Activated naive CD4-positive, alpha-beta T cell treated with anti-CD3 and anti-CD28 coated beads, Interleukin-2, amount 10 ng/mL, durations not matched to agents 7 days and 5 days (primary cell): ENCODE results near the gene CTSA.

Source experiments
- CTCF ChIA-PET: fragments of 350-600 bp; sonication (Branson Sonifier 250); formaldehyde crosslinking; loops from one replicate; lab custom pipeline; 2021; ENCODE audit warnings: antibody characterized with exemption; lab: Charles Lee
- DNase-seq: peaks from one replicate; pipeline ENCODE4 v3.0.0-alpha.2; 2020
- H3K27ac Mint-ChIP-seq: one replicate; pipeline ENCODE4 v1.8.0; 2021; ENCODE audit warnings: mild to moderate bottlenecking, moderate library complexity, mixed read lengths
- H3K27me3 Mint-ChIP-seq: one replicate; pipeline ENCODE4 v1.8.0; 2021; ENCODE audit warnings: mild to moderate bottlenecking, mixed read lengths
- H3K36me3 Mint-ChIP-seq: one replicate; pipeline ENCODE4 v1.8.0; 2021; ENCODE audit warnings: mixed read lengths
- H3K4me1 Mint-ChIP-seq: one replicate; pipeline ENCODE4 v1.8.0; 2021; ENCODE audit warnings: mixed read lengths
- H3K4me3 Mint-ChIP-seq: one replicate; pipeline ENCODE4 v1.8.0; 2021; ENCODE audit warnings: mild to moderate bottlenecking, moderate library complexity, mixed read lengths
- H3K9me3 Mint-ChIP-seq: one replicate; pipeline ENCODE4 v1.8.0; 2021; ENCODE audit warnings: mixed read lengths

The CTSA gene

DNA sequence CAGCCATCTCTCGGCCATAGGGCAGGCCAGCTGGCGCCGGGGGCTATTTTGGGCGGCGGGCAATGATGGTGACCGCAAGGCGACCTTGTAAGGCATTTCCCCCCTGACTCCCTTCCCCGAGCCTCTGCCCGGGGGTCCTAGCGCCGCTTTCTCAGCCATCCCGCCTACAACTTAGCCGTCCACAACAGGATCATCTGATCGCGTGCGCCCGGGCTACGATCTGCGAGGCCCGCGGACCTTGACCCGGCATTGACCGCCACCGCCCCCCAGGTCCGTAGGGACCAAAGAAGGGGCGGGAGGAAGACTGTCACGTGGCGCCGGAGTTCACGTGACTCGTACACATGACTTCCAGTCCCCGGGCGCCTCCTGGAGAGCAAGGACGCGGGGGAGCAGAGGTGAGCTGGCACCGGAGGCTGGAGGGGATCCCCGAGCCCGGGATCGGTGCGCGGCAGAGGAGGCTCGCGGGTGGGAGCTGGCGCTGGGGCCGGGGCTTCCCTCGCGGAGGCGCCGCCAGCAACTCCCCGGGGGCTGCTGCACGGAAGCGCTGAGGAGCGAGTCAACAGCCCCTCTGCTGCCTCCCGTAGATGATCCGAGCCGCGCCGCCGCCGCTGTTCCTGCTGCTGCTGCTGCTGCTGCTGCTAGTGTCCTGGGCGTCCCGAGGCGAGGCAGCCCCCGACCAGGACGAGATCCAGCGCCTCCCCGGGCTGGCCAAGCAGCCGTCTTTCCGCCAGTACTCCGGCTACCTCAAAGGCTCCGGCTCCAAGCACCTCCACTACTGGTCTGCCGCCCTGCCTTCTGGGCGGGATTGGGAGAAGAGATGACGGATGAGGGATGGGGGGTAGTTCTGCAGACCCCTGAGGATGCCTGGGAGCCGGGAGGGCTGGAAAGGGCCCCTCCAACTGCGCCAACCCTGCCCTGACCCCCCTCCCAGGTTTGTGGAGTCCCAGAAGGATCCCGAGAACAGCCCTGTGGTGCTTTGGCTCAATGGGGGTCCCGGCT lies at the start of gene CTSA, which contains the start of gene NEURL2:
Gene CTSA (plus strand): TSS at position 351 of the 999 bp plus-strand sequence. CDS start 234 bp downstream, at position 585.
Gene NEURL2 (minus strand): TSS at position 224 of the 999 bp plus-strand sequence. CDS start 217 bp downstream, at position 7.
- peak within 1 kb of the TSS; percentile 91 for H3K4me3 Mint-ChIP-seq
- CTCF ChIA-PET: interaction anchor here (1.0 to 1.5 kb wide), 5 partner anchors 10 to 49 kb away, joined by 3 to 8 read pairs (median 3); partner anchors contain the start of gene ZSWIM1
- H3K36me3 Mint-ChIP-seq: peaks cover 6% of the 10 kb centered on the region
- H3K9me3 Mint-ChIP-seq: no peaks in the 10 kb centered on the region
- peaks cover 35% of the 10 kb centered on the region for H3K4me1 Mint-ChIP-seq
- H3K27me3 Mint-ChIP-seq: peaks cover 14% of the 10 kb centered on the region
- H3K27ac Mint-ChIP-seq: peak within 1 kb of the TSS; percentile 89
- peak; percentile 93 for DNase-seq

DNA sequence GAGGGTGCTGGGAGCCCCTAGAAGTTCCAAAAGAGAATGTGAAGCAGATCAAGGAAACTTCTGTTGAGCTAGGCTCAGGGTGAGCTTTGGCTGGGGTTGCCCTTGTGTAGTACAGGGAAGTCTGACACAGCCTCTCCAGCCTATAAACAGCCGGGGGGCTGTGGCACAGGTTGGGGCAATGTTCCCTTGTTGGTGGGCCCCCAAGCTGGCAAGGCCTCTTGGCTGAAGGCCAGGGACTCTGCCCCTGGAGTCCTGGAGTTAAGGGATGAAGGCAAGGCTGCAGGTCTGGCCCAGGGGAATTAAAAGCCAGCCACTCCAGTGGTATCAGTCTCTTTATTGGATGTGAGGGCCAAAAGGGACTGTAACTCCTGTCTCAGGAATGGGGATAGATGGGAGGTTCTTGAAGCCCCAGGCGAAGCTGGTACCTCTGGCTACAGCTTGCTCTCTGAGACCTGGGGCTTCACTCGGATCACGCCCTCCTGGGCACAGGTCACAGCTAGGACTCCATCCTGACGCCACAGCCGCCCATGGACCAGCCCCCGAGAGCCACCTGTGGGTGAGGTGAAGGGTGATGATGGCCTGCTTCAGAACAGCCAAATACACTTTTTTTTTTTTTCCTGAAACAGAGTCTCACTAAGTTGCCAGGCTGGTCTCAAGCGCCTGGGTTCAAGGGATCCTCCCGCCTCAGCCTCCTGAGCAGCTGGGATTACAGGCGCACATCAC lies 49.6 kb upstream of the CTSA start:
- no peaks in the 10 kb centered on the region for H3K27me3 Mint-ChIP-seq
- no peak overlapping the region for H3K4me3 Mint-ChIP-seq
- H3K9me3 Mint-ChIP-seq: no peaks in the 10 kb centered on the region
- peaks cover 27% of the 10 kb centered on the region for H3K36me3 Mint-ChIP-seq
- CTCF ChIA-PET: interaction anchor here (0.9 to 1.1 kb wide), 3 partner anchors 23 to 145 kb away, joined by 3 read pairs; partner anchors contain the start of genes CTSA and NEURL2
- DNase-seq: no peak
- H3K4me1 Mint-ChIP-seq: no peaks in the 10 kb centered on the region
- peak overlapping the region; percentile 37 for H3K27ac Mint-ChIP-seq

DNA sequence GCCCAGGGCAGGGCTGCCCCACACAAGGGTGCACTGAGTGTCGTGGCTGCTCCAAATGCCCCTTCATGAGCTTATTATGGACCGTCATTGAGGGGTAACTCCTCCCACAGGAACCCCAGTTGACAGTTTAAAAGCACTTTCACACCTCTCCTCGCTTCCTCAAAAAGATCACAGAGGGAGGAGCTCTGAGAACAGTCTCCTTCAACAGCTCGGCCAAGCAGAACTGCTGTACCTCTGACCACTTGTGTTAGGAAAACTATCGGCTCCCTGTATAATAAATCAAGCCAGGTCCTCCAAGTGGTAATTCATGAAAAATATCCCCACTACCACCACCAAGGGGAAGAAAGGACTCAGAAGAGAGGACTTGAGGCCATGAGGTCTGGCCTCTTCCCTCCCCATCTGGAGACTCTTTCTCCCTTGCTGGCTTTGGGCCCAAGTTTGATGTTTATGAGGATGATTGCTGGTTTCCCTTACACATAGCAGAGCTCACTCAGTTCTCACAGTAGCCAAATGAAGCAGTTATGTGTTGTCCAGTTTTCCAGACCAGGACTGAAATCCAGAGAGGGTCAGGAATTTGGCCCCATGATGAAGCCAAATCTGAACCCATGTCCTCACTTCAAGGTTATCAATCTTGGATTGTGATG lies 48.8 kb upstream of the CTSA start:
- H3K27ac Mint-ChIP-seq: peak overlapping the region; percentile 20
- H3K4me1 Mint-ChIP-seq: no peaks in the 10 kb centered on the region
- CTCF ChIA-PET: interaction anchor here (0.9 to 1.1 kb wide), 2 partner anchors 24 to 49 kb away, joined by 3 read pairs; partner anchors contain the start of genes CTSA and NEURL2
- H3K36me3 Mint-ChIP-seq: peaks cover 27% of the 10 kb centered on the region
- H3K9me3 Mint-ChIP-seq: no peaks in the 10 kb centered on the region
- no peaks in the 10 kb centered on the region for H3K27me3 Mint-ChIP-seq
- DNase-seq: no peak
- H3K4me3 Mint-ChIP-seq: no peak overlapping the region

DNA sequence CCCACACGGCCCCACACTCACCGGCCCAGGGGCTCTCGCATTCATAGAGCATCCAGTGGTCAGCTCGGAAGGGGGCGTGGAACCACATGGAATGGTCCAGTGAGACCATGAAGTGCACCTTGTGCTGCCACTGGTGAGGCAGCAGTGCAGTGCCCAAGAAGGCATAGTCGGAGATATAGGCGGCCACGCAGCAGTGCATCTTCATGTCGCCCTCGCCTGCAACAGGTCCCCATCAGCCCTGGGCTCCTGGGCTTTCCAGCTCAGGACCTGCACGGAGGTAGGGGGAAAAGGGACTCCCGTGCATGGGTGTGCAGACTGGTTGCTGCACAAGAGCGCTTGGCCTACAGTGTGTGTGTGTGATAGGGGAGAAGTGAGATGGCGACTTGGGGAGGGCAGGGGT lies 47.6 kb upstream of the CTSA start:
- no peak overlapping the region for H3K4me3 Mint-ChIP-seq
- H3K36me3 Mint-ChIP-seq: peaks cover 27% of the 10 kb centered on the region
- no peaks in the 10 kb centered on the region for H3K27me3 Mint-ChIP-seq
- H3K9me3 Mint-ChIP-seq: no peaks in the 10 kb centered on the region
- CTCF ChIA-PET: no interaction called here
- no peaks in the 10 kb centered on the region for H3K4me1 Mint-ChIP-seq
- no peak for DNase-seq
- H3K27ac Mint-ChIP-seq: no peak overlapping the region

DNA sequence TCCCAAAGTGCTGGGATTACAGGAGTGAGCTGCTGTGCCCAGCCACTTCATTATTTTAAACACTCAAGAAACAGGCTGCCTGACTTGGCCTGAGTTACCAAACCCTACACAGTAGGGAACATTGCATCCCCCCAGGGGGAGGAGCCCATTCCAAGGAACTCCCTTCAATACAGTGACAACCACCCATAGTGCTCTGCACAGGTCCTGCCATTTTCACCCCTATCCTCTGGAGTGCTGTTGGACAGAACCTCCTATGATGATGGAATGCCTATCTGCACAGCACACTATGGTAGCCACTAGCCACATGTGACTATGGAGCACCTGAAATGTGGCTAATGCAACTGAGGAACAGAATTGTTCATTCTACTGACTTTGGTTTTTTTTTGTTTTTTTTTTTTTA lies 45.7 kb upstream of the CTSA start:
- no peaks in the 10 kb centered on the region for H3K9me3 Mint-ChIP-seq
- no peak for DNase-seq
- H3K27me3 Mint-ChIP-seq: no peaks in the 10 kb centered on the region
- no peak overlapping the region for H3K27ac Mint-ChIP-seq
- H3K36me3 Mint-ChIP-seq: peaks cover 33% of the 10 kb centered on the region
- CTCF ChIA-PET: no interaction called here
- H3K4me1 Mint-ChIP-seq: no peaks in the 10 kb centered on the region
- H3K4me3 Mint-ChIP-seq: no peak overlapping the region

DNA sequence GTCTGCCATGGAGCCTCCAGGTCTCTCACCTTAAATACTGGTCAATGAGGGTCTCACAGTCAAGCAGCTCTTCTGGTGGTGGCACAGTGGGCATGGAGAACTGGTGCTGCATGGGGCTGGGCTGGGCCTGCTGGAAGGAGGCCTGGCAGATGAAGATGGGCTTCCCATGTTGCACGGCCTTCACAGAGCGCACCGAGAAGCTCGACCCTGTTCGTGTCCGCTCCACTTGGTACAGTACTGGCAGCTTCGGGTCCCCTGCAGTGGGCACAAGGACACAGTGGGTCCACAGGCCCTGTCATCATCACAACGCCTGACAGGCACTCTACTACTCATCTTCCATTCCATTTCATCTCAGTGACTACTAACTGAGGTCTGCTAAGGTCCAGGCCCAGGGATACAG lies 42.7 kb upstream of the CTSA start:
- Mint-ChIP-seq H3K4me1 (peaks cover under 1% of the 10 kb centered on the region), H3K9me3 (no peaks in the 10 kb centered on the region), H3K36me3 (peaks cover 32% of the 10 kb centered on the region), H3K4me3 (no peak overlapping the region), H3K27ac (no peak overlapping the region), H3K27me3 (no peaks in the 10 kb centered on the region)
- CTCF ChIA-PET: interaction anchor here (1.8 kb wide), 1 partner anchor 122 kb away, joined by 4 read pairs; no protein-coding TSS in a partner anchor
- DNase-seq: no peak

DNA sequence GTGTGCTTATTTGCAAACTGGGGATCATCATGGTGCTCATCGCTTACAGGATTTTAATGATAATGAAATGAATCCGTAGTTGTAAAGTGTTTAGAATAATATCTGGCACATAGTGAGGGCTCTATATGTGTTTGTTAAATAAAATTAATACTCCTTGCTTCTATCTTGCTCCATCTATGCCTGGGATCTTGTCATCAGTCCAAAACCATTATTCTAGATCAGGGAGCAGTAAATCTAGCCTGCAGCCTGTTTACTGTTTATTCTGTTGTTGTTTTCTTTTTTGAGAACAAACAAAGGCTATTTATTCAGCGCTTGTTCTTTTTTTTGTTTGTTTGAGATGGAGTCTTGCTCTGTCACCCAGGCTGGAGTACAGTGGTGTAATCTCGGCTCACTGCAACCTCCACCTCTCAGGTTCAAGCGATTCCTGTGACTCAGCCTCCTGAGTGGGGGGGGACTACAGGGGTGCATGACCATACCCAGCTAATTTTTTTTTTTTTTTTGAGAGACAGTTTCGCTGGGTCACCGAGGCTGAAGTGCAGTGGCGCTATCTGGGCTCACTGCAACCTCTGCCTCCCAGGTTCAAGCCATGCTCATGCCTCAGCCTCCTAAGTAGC lies 42.1 kb upstream of the CTSA start:
- CTCF ChIA-PET: no interaction called here
- H3K36me3 Mint-ChIP-seq: peaks cover 33% of the 10 kb centered on the region

DNA sequence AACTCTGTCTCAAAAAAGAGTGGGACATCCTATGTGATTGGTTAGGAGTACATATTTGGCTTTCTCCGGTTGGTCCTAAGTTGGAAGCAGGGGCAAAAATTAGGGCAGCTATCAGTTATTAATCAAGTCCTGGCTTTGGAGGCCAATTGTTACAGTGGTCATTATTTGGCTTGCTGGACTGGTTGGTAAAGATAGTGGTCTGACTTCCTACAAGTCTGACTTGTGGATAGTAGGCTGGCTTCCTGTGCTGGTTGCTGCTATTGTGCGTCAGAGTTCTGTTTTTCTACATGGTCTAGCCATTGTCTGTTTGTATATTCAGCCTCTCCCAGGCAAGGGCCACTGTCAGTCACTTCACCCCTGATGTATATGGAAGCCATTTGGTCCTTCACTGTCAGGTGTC lies 40.9 kb upstream of the CTSA start:
- DNase-seq: no peak

More for the DNA sequence above, 42.1 kb upstream of the CTSA start:
- H3K27me3 Mint-ChIP-seq: no peaks in the 10 kb centered on the region
- no peak for DNase-seq
- peaks cover 7% of the 10 kb centered on the region for H3K4me1 Mint-ChIP-seq
- H3K27ac Mint-ChIP-seq: no peak overlapping the region
- no peak overlapping the region for H3K4me3 Mint-ChIP-seq
- no peaks in the 10 kb centered on the region for H3K9me3 Mint-ChIP-seq

DNA sequence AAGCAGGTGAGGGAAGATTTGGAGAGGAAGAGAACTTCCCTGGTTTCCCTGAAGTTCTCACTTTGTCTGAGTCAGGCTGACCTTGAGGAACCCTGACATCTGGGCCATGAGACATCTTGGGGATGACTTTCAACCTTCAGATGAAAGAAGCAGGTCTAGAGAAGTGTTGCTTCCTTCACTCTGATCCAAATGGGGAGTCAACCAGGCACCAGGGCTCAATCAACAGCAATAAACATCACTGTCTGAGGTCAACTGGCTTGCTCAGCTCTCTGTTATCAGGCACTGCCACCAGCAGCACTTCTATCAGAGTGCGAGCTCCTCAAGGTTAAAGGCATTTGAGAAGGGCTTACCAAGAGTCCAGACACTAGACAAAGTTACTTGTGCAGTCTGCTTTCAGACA lies 40.2 kb upstream of the CTSA start:
- CTCF ChIA-PET: interaction anchor here (1.6 kb wide), 1 partner anchor 39 kb away, joined by 3 read pairs; no protein-coding TSS in a partner anchor
- H3K27me3 Mint-ChIP-seq: no peaks in the 10 kb centered on the region
- peaks cover 20% of the 10 kb centered on the region for H3K4me1 Mint-ChIP-seq
- no peak overlapping the region for H3K4me3 Mint-ChIP-seq
- no peak overlapping the region for H3K27ac Mint-ChIP-seq
- no peak for DNase-seq
- no peaks in the 10 kb centered on the region for H3K9me3 Mint-ChIP-seq
- H3K36me3 Mint-ChIP-seq: peaks cover 31% of the 10 kb centered on the region

More for the DNA sequence above, 40.9 kb upstream of the CTSA start:
- no peaks in the 10 kb centered on the region for H3K9me3 Mint-ChIP-seq
- H3K27ac Mint-ChIP-seq: no peak overlapping the region
- H3K4me1 Mint-ChIP-seq: peaks cover 16% of the 10 kb centered on the region
- no peak overlapping the region for H3K4me3 Mint-ChIP-seq
- no peaks in the 10 kb centered on the region for H3K27me3 Mint-ChIP-seq
- CTCF ChIA-PET: no interaction called here
- peaks cover 32% of the 10 kb centered on the region for H3K36me3 Mint-ChIP-seq

DNA sequence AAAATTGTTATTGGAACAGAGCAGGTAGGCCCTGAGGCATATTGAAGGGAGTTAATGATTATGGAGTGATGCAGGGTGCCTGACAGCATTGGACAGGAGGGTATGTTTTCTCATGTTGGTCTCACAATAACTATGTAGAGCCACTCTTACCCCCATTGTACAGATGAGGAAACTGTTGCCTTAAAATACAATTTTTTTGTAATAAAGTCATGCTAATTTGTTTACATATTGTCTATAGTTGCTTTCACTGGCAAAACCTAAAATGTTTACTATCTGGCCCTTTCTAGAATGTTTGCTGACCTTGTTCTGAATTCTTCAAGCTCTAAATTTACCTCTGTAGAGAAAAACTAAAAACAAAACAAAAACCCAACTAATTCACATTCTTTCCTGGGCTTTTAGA lies 39.6 kb upstream of the CTSA start:
- H3K9me3 Mint-ChIP-seq: no peaks in the 10 kb centered on the region
- H3K27me3 Mint-ChIP-seq: no peaks in the 10 kb centered on the region
- peaks cover 27% of the 10 kb centered on the region for H3K36me3 Mint-ChIP-seq
- DNase-seq: no peak
- CTCF ChIA-PET: interaction anchor here (1.6 kb wide), 1 partner anchor 39 kb away, joined by 3 read pairs; no protein-coding TSS in a partner anchor
- no peak overlapping the region for H3K4me3 Mint-ChIP-seq
- H3K27ac Mint-ChIP-seq: no peak overlapping the region
- peaks cover 26% of the 10 kb centered on the region for H3K4me1 Mint-ChIP-seq

DNA sequence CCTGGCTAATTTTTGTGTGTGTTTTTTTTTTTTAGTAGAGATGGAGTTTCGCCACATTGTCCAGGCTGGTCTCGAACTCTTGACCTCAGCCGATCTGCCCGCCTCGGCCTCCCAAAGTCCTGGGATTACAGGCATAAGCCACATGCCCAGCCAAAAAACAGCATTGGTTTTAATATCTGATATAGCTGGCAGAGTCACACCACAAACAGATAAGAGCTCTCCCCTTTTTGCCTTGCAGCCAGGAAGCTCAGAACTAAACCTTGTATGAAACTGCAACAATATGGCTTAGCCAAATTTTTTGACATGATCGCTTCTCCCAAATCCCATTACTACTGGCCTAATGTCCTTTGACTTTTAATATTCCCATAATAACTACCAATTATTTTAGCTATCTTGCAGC lies 38.8 kb upstream of the CTSA start:
- no peaks in the 10 kb centered on the region for H3K27me3 Mint-ChIP-seq
- no peak for DNase-seq
- peaks cover 30% of the 10 kb centered on the region for H3K4me1 Mint-ChIP-seq
- H3K27ac Mint-ChIP-seq: no peak overlapping the region
- H3K36me3 Mint-ChIP-seq: peaks cover 30% of the 10 kb centered on the region
- no peaks in the 10 kb centered on the region for H3K9me3 Mint-ChIP-seq
- H3K4me3 Mint-ChIP-seq: no peak overlapping the region
- CTCF ChIA-PET: interaction anchor here (1.1 kb wide), 1 partner anchor 117 kb away, joined by 5 read pairs; no protein-coding TSS in a partner anchor

DNA sequence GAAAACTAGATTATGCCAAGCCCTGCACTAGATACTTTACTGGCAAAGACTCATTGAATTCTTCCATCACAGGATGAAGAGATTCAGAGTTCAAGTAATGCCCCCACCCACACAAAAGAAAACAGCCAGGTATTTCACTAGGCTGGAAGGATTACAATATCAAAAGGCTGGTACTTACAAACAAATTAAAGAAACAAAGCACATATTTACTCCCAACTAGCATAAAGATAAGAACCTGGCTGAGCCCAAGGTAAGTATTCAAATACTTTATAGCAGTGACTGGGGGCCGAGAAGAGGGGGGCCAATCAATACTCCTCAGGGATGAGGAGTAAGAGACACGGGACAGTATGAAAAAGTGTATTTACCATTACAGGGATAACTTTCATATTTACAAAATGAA lies 37.7 kb upstream of the CTSA start:
- H3K27ac Mint-ChIP-seq: no peak overlapping the region
- H3K4me3 Mint-ChIP-seq: no peak overlapping the region
- H3K27me3 Mint-ChIP-seq: no peaks in the 10 kb centered on the region
- CTCF ChIA-PET: no interaction called here
- no peaks in the 10 kb centered on the region for H3K9me3 Mint-ChIP-seq
- H3K4me1 Mint-ChIP-seq: peaks cover 42% of the 10 kb centered on the region
- no peak for DNase-seq
- H3K36me3 Mint-ChIP-seq: peaks cover 32% of the 10 kb centered on the region
